PC-9 (cell line): Measurements from ENCODE around the gene MYBPH. TPM values are rescaled to one million over a fixed set of nuclear protein-coding genes. Genes with fewer than 3 reads are reported as not detected.

ENCODE experiments used
- BruUV-seq: library from RNA; stranded (reverse); fragments of 400-500 nt; replicated peaks from 2 replicates; lab custom pipeline; 2021; lab: Mats Ljungman, UMichigan
- CTCF ChIA-PET: fragments of 300-600 bp; sonication (Branson Sonifier 250); formaldehyde crosslinking; loops from one replicate; lab custom pipeline; 2022; ENCODE audit warnings: antibody characterized with exemption; lab: Charles Lee
- POLR2A ChIA-PET: fragments of 300-600 bp; sonication (Branson Sonifier 250); formaldehyde crosslinking; loops from one replicate; lab custom pipeline; 2022; ENCODE audit warnings: antibody characterized with exemption; ENCODE audit not compliant: unreplicated experiment; lab: Charles Lee
- DNase-seq, 2 experiments: peaks; one replicate each; pipeline versions ENCODE4 v3.0.0 to v3.0.0-alpha.2; 2015 to 2022; ENCODE audit warnings: mixed read lengths in 1 of 2
- H2AFZ ChIP-seq: fragments of 200-600 bp; sonication (generic); 2 replicates; pipeline ENCODE4 v1.8.1; 2017; ENCODE audit warnings: antibody characterized with exemption
- H3F3A ChIP-seq: fragments of 200-600 bp; sonication (generic); 2 replicates; pipeline ENCODE4 v1.8.1; 2017; ENCODE audit warnings: antibody characterized with exemption, mild to moderate bottlenecking, low read depth; ENCODE audit not compliant: insufficient read depth
- H3K27ac ChIP-seq: fragments of 200-600 bp; sonication (generic); 2 replicates; pipeline ENCODE4 v1.6.1; 2016; ENCODE audit warnings: mixed run types
- H3K27me3 ChIP-seq: fragments of 200-600 bp; sonication (generic); 2 replicates; pipeline ENCODE4 v1.6.1; 2016; ENCODE audit warnings: low read depth, mixed run types; ENCODE audit not compliant: insufficient read depth
- H3K36me3 ChIP-seq: fragments of 200-600 bp; sonication (generic); 2 replicates; pipeline ENCODE4 v1.6.1; 2016; ENCODE audit warnings: low read depth, mixed run types
- H3K4me1 ChIP-seq: fragments of 200-600 bp; sonication (generic); replicated peaks from 2 replicates; pipeline ENCODE4 v1.6.1; 2016; ENCODE audit warnings: mixed run types; ENCODE audit not compliant: insufficient read depth
- H3K4me2 ChIP-seq: fragments of 200-600 bp; sonication (generic); 2 replicates; pipeline ENCODE4 v1.6.1; 2017; ENCODE audit warnings: mixed run types
- H3K4me3 ChIP-seq: fragments of 200-600 bp; sonication (generic); 2 replicates; pipeline ENCODE4 v1.6.1; 2016; ENCODE audit warnings: mixed run types
- H3K79me2 ChIP-seq: fragments of 200-600 bp; sonication (generic); 2 replicates; pipeline ENCODE4 v1.6.1; 2017; ENCODE audit warnings: low read depth, mixed run types
- H3K9me2 ChIP-seq: fragments of 200-600 bp; sonication (generic); 2 replicates; pipeline ENCODE4 v1.8.1; 2017; ENCODE audit warnings: mild to moderate bottlenecking; ENCODE audit not compliant: insufficient read depth
- H3K9me3 ChIP-seq: fragments of 200-600 bp; sonication (generic); 2 replicates; pipeline ENCODE4 v1.8.1; 2016; ENCODE audit warnings: low read depth; ENCODE audit not compliant: insufficient read depth
- H4K20me1 ChIP-seq: fragments of 200-600 bp; sonication (generic); 2 replicates; pipeline ENCODE4 v1.8.1; 2017; ENCODE audit not compliant: insufficient read depth
- EZH2 ChIP-seq: fragments of 200-600 bp; sonication (generic); IDR thresholded peaks from 2 replicates; pipeline ENCODE4 v1.8.0; 2017; ENCODE audit warnings: antibody characterized with exemption, low read depth
- intact Hi-C: fragments of 100-400 bp; cut with micrococcal nuclease; formaldehyde crosslinking; loops from one replicate; pipeline ENCODE4 v1.10.0; 2022; ENCODE audit not compliant: unreplicated experiment
- total RNA-seq: library from RNA; stranded (reverse); gene quantifications from 2 replicates; pipeline ENCODE4 v1.2.3, GENCODE V29; 2021
- TF ChIP-seq, protein P1 (sequence below): fragments of 200-600 bp; sonication (generic); conservative IDR thresholded peaks from 2 replicates; pipeline ENCODE4 v1.6.1; 2017; ENCODE audit warnings: mixed run types, antibody characterized with exemption, mild to moderate bottlenecking, moderate library complexity

MYBPH gene
- total RNA-seq, 1 experiment from 2014 or later, result not detected

DNA sequence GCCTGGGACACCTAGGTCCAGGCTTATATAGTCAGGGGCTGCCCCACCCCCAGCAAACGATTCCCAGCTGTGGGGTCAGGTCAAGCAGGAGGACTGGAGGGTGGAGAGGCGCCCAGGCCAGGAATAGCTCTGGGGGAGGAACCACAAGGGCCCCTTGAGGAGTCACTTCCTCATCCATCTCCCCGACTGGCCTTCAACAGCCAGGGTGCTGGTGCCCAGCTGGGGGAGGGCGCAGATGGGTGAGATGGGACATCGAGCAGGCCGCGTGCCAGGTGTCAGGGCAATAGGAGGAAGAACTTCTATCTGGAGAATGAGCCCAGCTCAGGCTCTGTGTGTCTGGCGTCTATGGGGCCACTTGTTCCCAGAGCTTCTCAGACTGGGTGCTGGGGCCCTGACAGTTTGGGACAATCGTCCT is 208 bp upstream of the MYBPH start:
- TF ChIP-seq, protein P1, sequence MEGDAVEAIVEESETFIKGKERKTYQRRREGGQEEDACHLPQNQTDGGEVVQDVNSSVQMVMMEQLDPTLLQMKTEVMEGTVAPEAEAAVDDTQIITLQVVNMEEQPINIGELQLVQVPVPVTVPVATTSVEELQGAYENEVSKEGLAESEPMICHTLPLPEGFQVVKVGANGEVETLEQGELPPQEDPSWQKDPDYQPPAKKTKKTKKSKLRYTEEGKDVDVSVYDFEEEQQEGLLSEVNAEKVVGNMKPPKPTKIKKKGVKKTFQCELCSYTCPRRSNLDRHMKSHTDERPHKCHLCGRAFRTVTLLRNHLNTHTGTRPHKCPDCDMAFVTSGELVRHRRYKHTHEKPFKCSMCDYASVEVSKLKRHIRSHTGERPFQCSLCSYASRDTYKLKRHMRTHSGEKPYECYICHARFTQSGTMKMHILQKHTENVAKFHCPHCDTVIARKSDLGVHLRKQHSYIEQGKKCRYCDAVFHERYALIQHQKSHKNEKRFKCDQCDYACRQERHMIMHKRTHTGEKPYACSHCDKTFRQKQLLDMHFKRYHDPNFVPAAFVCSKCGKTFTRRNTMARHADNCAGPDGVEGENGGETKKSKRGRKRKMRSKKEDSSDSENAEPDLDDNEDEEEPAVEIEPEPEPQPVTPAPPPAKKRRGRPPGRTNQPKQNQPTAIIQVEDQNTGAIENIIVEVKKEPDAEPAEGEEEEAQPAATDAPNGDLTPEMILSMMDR, result no peak
- no peak for TF ChIP-seq EZH2
- no peak for DNase-seq
- no peak overlapping the region for H2AFZ ChIP-seq
- no peak overlapping the region for H3K4me3 ChIP-seq
- no peaks in the 10 kb centered on the region for H3K27me3 ChIP-seq
- POLR2A ChIA-PET, result no interaction called here
- intact Hi-C loops, result no loop called here
- H4K20me1 ChIP-seq, result no peaks in the 10 kb centered on the region
- H3F3A ChIP-seq, result peaks cover 10% of the 10 kb centered on the region; the same call in 1 of the 2 replicates
- H3K36me3 ChIP-seq, result no peaks in the 10 kb centered on the region
- H3K9me2 ChIP-seq, result no peaks in the 10 kb centered on the region
- H3K4me2 ChIP-seq, result no peak overlapping the region
- peaks cover 42% of the 10 kb centered on the region for H3K4me1 ChIP-seq
- H3K79me2 ChIP-seq, result no peaks in the 10 kb centered on the region
- H3K9me3 ChIP-seq, result no peaks in the 10 kb centered on the region
- CTCF ChIA-PET, result no interaction called here
- H3K27ac ChIP-seq, result no peak overlapping the region
- no TSS peak for BruUV-seq

DNA sequence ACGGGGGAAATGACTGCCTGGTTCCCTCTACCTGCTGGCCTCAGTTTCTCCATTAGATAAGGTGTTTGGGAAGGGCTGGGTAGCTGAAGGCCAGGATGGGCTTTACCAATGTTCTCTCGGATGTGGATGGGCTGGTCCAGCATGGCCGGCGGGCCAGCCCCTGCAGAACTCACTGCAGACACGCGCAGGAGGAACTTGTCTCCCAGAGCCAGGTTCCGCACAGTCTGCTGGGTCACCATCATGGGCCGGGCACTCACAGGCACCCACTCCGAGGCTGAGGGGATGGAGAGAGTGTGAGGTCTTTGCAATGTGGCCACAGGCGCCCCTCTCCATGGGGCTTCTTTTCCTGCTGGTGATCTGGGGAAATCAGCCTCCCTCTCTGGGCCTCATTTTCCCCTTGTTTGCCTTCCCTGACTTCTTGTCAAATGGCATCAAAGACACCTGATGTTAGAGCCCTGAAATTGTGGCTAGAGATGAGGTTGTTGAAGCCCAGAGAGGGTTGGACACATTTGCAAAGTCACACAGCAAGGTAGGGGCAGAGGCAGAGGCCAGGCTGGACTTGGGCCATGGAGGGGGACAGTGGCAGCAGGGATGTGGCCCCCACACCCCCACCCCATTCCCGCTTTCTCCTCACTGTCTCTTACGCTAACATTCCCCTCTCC is 1.2 kb downstream of the MYBPH start:
- Histone ChIP-seq H3K36me3 (no peaks in the 10 kb centered on the region), H4K20me1 (no peaks in the 10 kb centered on the region), H3K27ac (no peak overlapping the region), H3K4me3 (no peak overlapping the region), H3K4me2 (no peak overlapping the region), H3K4me1 (peaks cover 42% of the 10 kb centered on the region), H2AFZ (no peak overlapping the region), H3K9me2 (no peaks in the 10 kb centered on the region), H3K79me2 (no peaks in the 10 kb centered on the region), H3K9me3 (no peaks in the 10 kb centered on the region), H3K27me3 (no peaks in the 10 kb centered on the region), H3F3A (peaks cover 10% of the 10 kb centered on the region; the same call in 1 of the 2 replicates)
- TF ChIP-seq, protein P1, result no peak
- no peak for TF ChIP-seq EZH2
- ChIA-PET CTCF (interaction anchor here (0.7 kb wide), 1 partner anchor 10 kb away, joined by 4 read pairs; no protein-coding TSS in a partner anchor), POLR2A (no interaction called here)
- no TSS peak for BruUV-seq
- intact Hi-C loops, result no loop called here
- no peak for DNase-seq

DNA sequence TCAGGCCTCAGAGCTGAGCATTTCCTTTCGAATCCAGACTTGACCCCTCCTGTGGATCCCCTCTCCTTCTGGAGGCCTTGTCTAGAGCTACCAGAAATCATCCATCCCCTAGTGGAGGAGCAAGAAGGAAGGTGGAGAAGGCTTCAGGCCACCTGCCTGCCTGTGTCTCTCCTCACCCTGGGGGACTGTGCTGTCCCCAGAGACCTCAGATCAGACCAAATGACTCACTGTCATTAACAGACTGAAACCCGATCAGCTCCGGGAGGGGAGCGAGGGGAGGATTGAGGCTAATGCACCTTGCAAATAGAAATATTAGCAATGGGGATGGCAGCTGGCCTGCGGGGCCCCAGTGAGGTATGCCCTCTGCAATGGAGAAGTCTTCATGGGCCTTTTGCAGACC is 2.1 kb downstream of the MYBPH start:
- Histone ChIP-seq H2AFZ (no peak overlapping the region), H4K20me1 (no peaks in the 10 kb centered on the region), H3K9me3 (no peaks in the 10 kb centered on the region), H3K9me2 (no peaks in the 10 kb centered on the region), H3K4me2 (peak overlapping the region; percentile 37), H3F3A (peaks cover 10% of the 10 kb centered on the region; the same call in 1 of the 2 replicates), H3K27me3 (no peaks in the 10 kb centered on the region), H3K4me3 (no peak overlapping the region), H3K36me3 (no peaks in the 10 kb centered on the region), H3K4me1 (peaks cover 42% of the 10 kb centered on the region), H3K79me2 (no peaks in the 10 kb centered on the region), H3K27ac (no peak overlapping the region)
- intact Hi-C loops, result loop anchor here (2.0 kb wide), 2 partner anchors 43 to 45 kb away; no protein-coding TSS in a partner anchor
- peak in 1 of 2 experiments; percentile 53 for DNase-seq
- no peak for TF ChIP-seq EZH2
- TF ChIP-seq, protein P1, result no peak
- CTCF ChIA-PET, result interaction anchor here (1.0 to 2.6 kb wide), 4 partner anchors 21 to 134 kb away, joined by 3 to 20 read pairs (median 4); no protein-coding TSS in a partner anchor
- BruUV-seq, result no TSS peak
- POLR2A ChIA-PET, result no interaction called here
